OCI-LY3 (cell line): Measurements from ENCODE around the gene EVX2.

Experiments
- CTCF ChIP-seq: fragments of 200-600, 300-600 bp; sonication (generic); IDR thresholded peaks from 2 replicates; pipeline ENCODE4 v1.5.1; 2014; ENCODE audit warnings: antibody characterized with exemption, low read length, low read depth
- EZH2phosphoT487 ChIP-seq: fragments of 200-600 bp; shearing (Covaris generic); IDR thresholded peaks from 2 replicates; pipeline ENCODE4 v1.6.1; 2018; ENCODE audit warnings: antibody characterized with exemption, mixed run types, low read depth

- no peak for TF ChIP-seq CTCF
- TF ChIP-seq EZH2phosphoT487: no peak
Measured at GRCh38 chr2:176109946-176110345, 26.2 kb upstream of the EVX2 start.
